CD4-positive, CD25-positive, alpha-beta regulatory T cell (primary cell): Measurements from ENCODE around the gene HPS1. TPM values are rescaled to one million over a fixed set of nuclear protein-coding genes. Genes with fewer than 3 reads are reported as not detected.

ENCODE experiments used
- ATAC-seq, 2 donors: fragments of 150-1000 bp; cut with Tn5 transposase; one replicate each; pipeline ENCODE4 v1.10.0; 2021; ENCODE audit warnings: low read depth in 2 of 2, moderate number of reproducible peaks in 2 of 2, moderate library complexity in 1 of 2
- DNase-seq, 3 donors: peaks; one replicate each; pipeline versions ENCODE4 v3.0.0 to v3.0.0-alpha.2; 2012 to 2022; ENCODE audit warnings: mixed read lengths in 1 of 3
- H3K27ac ChIP-seq: one replicate; pipeline ENCODE4 v1.7.0; 2013; ENCODE audit warnings: mild to moderate bottlenecking, low read length; ENCODE audit not compliant: insufficient read depth, poor library complexity, severe bottlenecking
- H3K27me3 ChIP-seq: one replicate; pipeline ENCODE4 v1.7.0; 2013; ENCODE audit warnings: low read length; ENCODE audit not compliant: control insufficient read depth, insufficient read depth
- H3K36me3 ChIP-seq: one replicate; pipeline ENCODE4 v1.7.0; 2013; ENCODE audit warnings: mild to moderate bottlenecking, low read length, moderate library complexity; ENCODE audit not compliant: control insufficient read depth, insufficient read depth
- H3K4me1 ChIP-seq: 2 replicates; pipeline ENCODE4 v1.7.0; 2013; ENCODE audit warnings: mild to moderate bottlenecking, low read length; ENCODE audit not compliant: insufficient read depth, control insufficient read depth, poor library complexity, severe bottlenecking
- H3K4me3 ChIP-seq: one replicate; pipeline ENCODE4 v1.7.0; 2013; ENCODE audit warnings: low read depth, mild to moderate bottlenecking, low read length, moderate library complexity
- H3K9me3 ChIP-seq, 2 experiments: 1 replicate in 1 of 2; 2 replicates in 1 of 2; pipeline ENCODE4 v1.7.0; 2013; ENCODE audit warnings: low read length in 2 of 2, mild to moderate bottlenecking in 1 of 2, moderate library complexity in 1 of 2; ENCODE audit not compliant: control insufficient read depth in 2 of 2
- H3K27ac Mint-ChIP-seq, 3 donors: one replicate each; pipeline ENCODE4 v1.8.0; 2020 to 2022; ENCODE audit warnings: mild to moderate bottlenecking in 3 of 3, mixed read lengths in 3 of 3, moderate library complexity in 2 of 3
- H3K27me3 Mint-ChIP-seq: one replicate; pipeline ENCODE4 v1.8.0; 2022; ENCODE audit warnings: mild to moderate bottlenecking, mixed read lengths
- H3K36me3 Mint-ChIP-seq: one replicate; pipeline ENCODE4 v1.8.0; 2020; ENCODE audit warnings: mixed read lengths
- H3K4me1 Mint-ChIP-seq, 4 donors: one replicate each; pipeline ENCODE4 v1.8.0; 2020 to 2022; ENCODE audit warnings: mixed read lengths in 4 of 4, mild to moderate bottlenecking in 1 of 4
- H3K4me3 Mint-ChIP-seq, 4 donors: one replicate each; pipeline ENCODE4 v1.8.0; 2020 to 2022; ENCODE audit warnings: mild to moderate bottlenecking in 4 of 4, mixed read lengths in 4 of 4, moderate library complexity in 3 of 4
- H3K9me3 Mint-ChIP-seq, 7 donors: one replicate each; pipeline ENCODE4 v1.8.0; 2020 to 2022; ENCODE audit warnings: mixed read lengths in 7 of 7, mild to moderate bottlenecking in 3 of 7, moderate library complexity in 2 of 7
- polyA plus RNA-seq, 4 donors: library from polyadenylated mRNA; unstranded; fragments of 300-500 nt; fragmentation: Illumina TruSeq; gene quantifications; one replicate each; pipeline ENCODE4 v1.2.3, GENCODE V29; 2021
- total RNA-seq: library from RNA; stranded (reverse); gene quantifications from one replicate; pipeline ENCODE4 v1.2.3, GENCODE V29; 2022

HPS1 gene
- total and polyA plus RNA-seq, 5 donors from 2014 or later, result 65.2 to 88.5 (median 76.7) TPM

GRCh38 chr10:98399784-98400183 lies 47.0 kb downstream of the HPS1 start:
- no peak overlapping the region for H3K4me3 ChIP-seq
- no peaks in the 10 kb centered on the region for H3K27me3 ChIP-seq
- Mint-ChIP-seq H3K9me3 (no peaks in the 10 kb centered on the region), H3K27me3 (no peaks in the 10 kb centered on the region), H3K4me3 (no peak overlapping the region), H3K36me3 (peaks cover 31% of the 10 kb centered on the region), H3K27ac (no peak overlapping the region), H3K4me1 (peaks cover 3 to 14% (median 10%) of the 10 kb centered on the region in 4 donors)
- no peak for DNase-seq
- no peak for ATAC-seq
- H3K9me3 ChIP-seq, result no peaks in the 10 kb centered on the region
- no peak overlapping the region for H3K27ac ChIP-seq
- no peaks in the 10 kb centered on the region for H3K36me3 ChIP-seq
- H3K4me1 ChIP-seq, result no peaks in the 10 kb centered on the region

GRCh38 chr10:98397089-98397600 lies 49.6 kb downstream of the HPS1 start:
- peaks cover 0 to 10% (median 2%) of the 10 kb centered on the region in 4 donors for H3K4me1 Mint-ChIP-seq
- no peaks in the 10 kb centered on the region for H3K36me3 ChIP-seq
- no peaks in the 10 kb centered on the region for H3K9me3 Mint-ChIP-seq
- no peak overlapping the region for H3K27ac ChIP-seq
- H3K4me3 ChIP-seq, result no peak overlapping the region
- ATAC-seq (no peak), DNase-seq (no peak)
- H3K27me3 ChIP-seq, result no peaks in the 10 kb centered on the region
- no peaks in the 10 kb centered on the region for H3K9me3 ChIP-seq
- H3K36me3 Mint-ChIP-seq, result peaks cover 41% of the 10 kb centered on the region
- no peak overlapping the region for H3K4me3 Mint-ChIP-seq
- peaks cover under 1% of the 10 kb centered on the region for H3K27me3 Mint-ChIP-seq
- no peaks in the 10 kb centered on the region for H3K4me1 ChIP-seq
- no peak overlapping the region for H3K27ac Mint-ChIP-seq

GRCh38 chr10:98396096-98397063 lies 50.4 kb downstream of the HPS1 start:
- Histone ChIP-seq H3K4me3 (no peak overlapping the region), H3K36me3 (no peaks in the 10 kb centered on the region), H3K4me1 (peaks cover 6% of the 10 kb centered on the region), H3K9me3 (no peaks in the 10 kb centered on the region), H3K27me3 (no peaks in the 10 kb centered on the region), H3K27ac (no peak overlapping the region)
- peak overlapping the region in 1 of 4 donors; percentile 36 for H3K4me3 Mint-ChIP-seq
- ATAC-seq (no peak), DNase-seq (no peak)
- peaks cover 2 to 16% (median 4%) of the 10 kb centered on the region in 4 donors for H3K4me1 Mint-ChIP-seq
- H3K36me3 Mint-ChIP-seq, result peaks cover 41% of the 10 kb centered on the region
- no peak overlapping the region for H3K27ac Mint-ChIP-seq
- H3K9me3 Mint-ChIP-seq, result no peaks in the 10 kb centered on the region
- peaks cover 4% of the 10 kb centered on the region for H3K27me3 Mint-ChIP-seq

DNA sequence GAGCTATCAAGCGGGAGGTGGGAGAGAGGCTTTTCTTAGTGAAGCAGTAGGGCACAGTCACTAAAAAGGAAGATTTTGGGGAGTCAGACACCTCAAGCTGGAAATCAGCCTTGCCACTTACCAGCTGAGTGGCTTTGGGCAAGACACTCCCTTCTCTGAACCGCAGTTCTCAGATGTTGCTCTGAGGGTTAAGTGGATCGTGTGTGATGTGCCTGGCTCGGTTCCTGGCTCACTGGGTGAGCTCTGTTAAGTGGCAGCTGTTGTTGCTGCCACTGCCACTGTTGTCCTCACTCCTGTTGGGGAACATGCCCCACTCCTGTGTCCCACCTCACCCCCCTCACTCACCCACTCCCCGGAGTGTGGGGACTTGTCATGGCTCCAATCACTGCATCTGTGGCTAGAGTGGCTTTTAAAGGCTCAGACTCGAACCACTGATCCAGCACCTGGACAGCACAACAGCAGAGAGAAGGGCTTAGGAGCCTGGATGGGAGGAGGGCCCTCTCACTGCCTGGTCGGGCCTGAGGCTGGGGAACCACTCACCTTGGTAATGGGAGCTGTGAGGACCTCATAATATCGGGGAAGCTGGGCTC lies 51.8 kb downstream of the HPS1 start:
- no peak for ATAC-seq

DNA sequence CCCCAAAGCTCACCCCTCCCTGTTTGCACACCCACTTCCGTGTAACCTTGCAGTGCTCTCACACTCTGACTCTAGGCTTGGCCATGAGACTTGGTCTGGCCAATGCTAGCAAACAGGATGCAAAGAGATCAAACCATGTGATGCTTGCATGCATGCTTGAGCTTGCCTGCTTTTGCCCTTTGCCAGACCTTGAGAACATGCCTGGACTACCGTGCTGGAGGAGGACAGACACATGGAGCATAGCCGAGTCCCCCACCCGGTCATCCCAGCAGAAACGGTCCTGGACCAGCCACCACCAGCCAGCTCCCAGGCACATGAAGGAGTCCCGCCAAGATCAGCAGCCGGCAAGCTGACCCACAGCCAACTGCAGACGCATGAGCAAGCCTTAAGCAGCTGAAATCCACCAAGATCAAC lies 55.1 kb downstream of the HPS1 start:
- Mint-ChIP-seq H3K9me3 (no peaks in the 10 kb centered on the region), H3K36me3 (peaks cover 51% of the 10 kb centered on the region), H3K27me3 (peaks cover 4% of the 10 kb centered on the region), H3K4me1 (peaks cover 0 to 31% (median 10%) of the 10 kb centered on the region in 4 donors), H3K27ac (peak overlapping the region in 2 of 3 donors; percentile 76 to 77), H3K4me3 (peak overlapping the region in 2 of 4 donors; percentile 24 to 39)
- H3K27ac ChIP-seq, result no peak overlapping the region
- H3K4me1 ChIP-seq, result peaks cover 16% of the 10 kb centered on the region
- DNase-seq (peak in 2 of 3 donors; percentile 14 to 61), ATAC-seq (peak; percentile 43 to 67)
- H3K36me3 ChIP-seq, result no peaks in the 10 kb centered on the region
- H3K27me3 ChIP-seq, result no peaks in the 10 kb centered on the region
- peak overlapping the region; percentile 50 for H3K4me3 ChIP-seq
- no peaks in the 10 kb centered on the region for H3K9me3 ChIP-seq

More for the DNA sequence above, 51.8 kb downstream of the HPS1 start:
- peaks cover 16% of the 10 kb centered on the region for H3K4me1 ChIP-seq
- Mint-ChIP-seq H3K4me1 (peaks cover 0 to 28% (median 8%) of the 10 kb centered on the region in 4 donors), H3K36me3 (peaks cover 44% of the 10 kb centered on the region), H3K27ac (no peak overlapping the region), H3K4me3 (peak overlapping the region in 1 of 4 donors; percentile 35), H3K27me3 (peaks cover 4% of the 10 kb centered on the region), H3K9me3 (no peaks in the 10 kb centered on the region)
- no peaks in the 10 kb centered on the region for H3K27me3 ChIP-seq
- H3K4me3 ChIP-seq, result no peak overlapping the region
- H3K27ac ChIP-seq, result no peak overlapping the region
- DNase-seq, result no peak
- H3K36me3 ChIP-seq, result no peaks in the 10 kb centered on the region
- no peaks in the 10 kb centered on the region for H3K9me3 ChIP-seq

- Mint-ChIP-seq H3K36me3 (peaks cover 48% of the 10 kb centered on the region), H3K4me1 (peaks cover 0 to 31% (median 10%) of the 10 kb centered on the region in 4 donors), H3K27ac (peak overlapping the region; percentile 50 to 77 (median 76)), H3K4me3 (peak overlapping the region in 2 of 4 donors; percentile 39 to 51), H3K27me3 (peaks cover 4% of the 10 kb centered on the region), H3K9me3 (no peaks in the 10 kb centered on the region)
- DNase-seq (peak in 1 of 3 donors; percentile 39), ATAC-seq (no peak)
- no peak overlapping the region for H3K27ac ChIP-seq
- H3K9me3 ChIP-seq, result no peaks in the 10 kb centered on the region
- H3K27me3 ChIP-seq, result no peaks in the 10 kb centered on the region
- H3K4me1 ChIP-seq, result peaks cover 16% of the 10 kb centered on the region
- H3K36me3 ChIP-seq, result no peaks in the 10 kb centered on the region
- peak overlapping the region; percentile 50 for H3K4me3 ChIP-seq
These were observed 55.7 kb downstream of the HPS1 start for GRCh38 chr10:98391065-98391464.

- Histone ChIP-seq H3K4me3 (no peak overlapping the region), H3K36me3 (no peaks in the 10 kb centered on the region), H3K27ac (no peak overlapping the region), H3K9me3 (no peaks in the 10 kb centered on the region), H3K4me1 (peaks cover 16% of the 10 kb centered on the region), H3K27me3 (no peaks in the 10 kb centered on the region)
- no peaks in the 10 kb centered on the region for H3K9me3 Mint-ChIP-seq
- DNase-seq, result no peak
- H3K4me1 Mint-ChIP-seq, result peaks cover 0 to 31% (median 10%) of the 10 kb centered on the region in 4 donors
- H3K27me3 Mint-ChIP-seq, result peaks cover 4% of the 10 kb centered on the region
- peaks cover 49% of the 10 kb centered on the region for H3K36me3 Mint-ChIP-seq
- no peak for ATAC-seq
- H3K4me3 Mint-ChIP-seq, result no peak overlapping the region
- no peak overlapping the region for H3K27ac Mint-ChIP-seq
These were observed 56.3 kb downstream of the HPS1 start for GRCh38 chr10:98390406-98390805.
